Endothelial cell of umbilical vein (primary cell): ENCODE data around the gene EPB42.

ENCODE experiments used
- CTCF ChIP-seq, 2 donors: IDR thresholded peaks; 1 replicate in 1 of 2; 2 replicates in 1 of 2; pipeline ENCODE4 v1.5.1; 2011; ENCODE audit warnings: low read length in 2 of 2, mild to moderate bottlenecking in 2 of 2, moderate library complexity in 2 of 2, control low read depth in 1 of 2, inconsistent platforms in 1 of 2, low read depth in 1 of 2; ENCODE audit not compliant: insufficient read depth in 1 of 2; ENCODE audit errors: extremely low read depth in 1 of 2
- EZH2 ChIP-seq: IDR thresholded peaks from 2 replicates; pipeline ENCODE4 v1.6.1; 2012; ENCODE audit warnings: borderline replicate concordance, low read depth, mild to moderate bottlenecking, moderate library complexity, low read length, inconsistent platforms; ENCODE audit not compliant: severe bottlenecking
- FOS ChIP-seq: IDR thresholded peaks from 2 replicates; pipeline ENCODE4 v1.6.1; 2011; ENCODE audit warnings: mild to moderate bottlenecking, low read length, moderate library complexity, borderline replicate concordance; ENCODE audit not compliant: insufficient read depth

- TF ChIP-seq FOS (no peak), CTCF (IDR thresholded peaks at IDR 0.05; ENCODE audit: extremely low read depth in 1 of 2, insufficient read depth in 1 of 2, low read depth in 1 of 2, low read length in 2 of 2) (peak in 1 of 2 donors; percentile 23), EZH2 (no peak)
These were observed 47.6 kb upstream of the EPB42 start for GRCh38 chr15:43268111-43269105.
